Peyer's patch (tissue), 4 donors: ENCODE data around the gene MAD1L1.

ENCODE experiments used
- CTCF ChIP-seq, 6 experiments: fragments of 450-650 bp in 4 of 6; fragments of 200-600 bp in 2 of 6; sonication (generic) in 1 of 6; IDR thresholded peaks; one replicate each; pipeline ENCODE4 v1.5.1; 2017 to 2019; ENCODE audit warnings: antibody characterized with exemption in 6 of 6, mild to moderate bottlenecking in 3 of 6, moderate library complexity in 1 of 6
- POLR2A ChIP-seq, 2 donors: fragments of 450-650 bp; IDR thresholded peaks; one replicate each; pipeline ENCODE4 v1.5.1; 2017; ENCODE audit warnings: antibody characterized with exemption in 2 of 2, mild to moderate bottlenecking in 2 of 2, moderate library complexity in 2 of 2

DNA sequence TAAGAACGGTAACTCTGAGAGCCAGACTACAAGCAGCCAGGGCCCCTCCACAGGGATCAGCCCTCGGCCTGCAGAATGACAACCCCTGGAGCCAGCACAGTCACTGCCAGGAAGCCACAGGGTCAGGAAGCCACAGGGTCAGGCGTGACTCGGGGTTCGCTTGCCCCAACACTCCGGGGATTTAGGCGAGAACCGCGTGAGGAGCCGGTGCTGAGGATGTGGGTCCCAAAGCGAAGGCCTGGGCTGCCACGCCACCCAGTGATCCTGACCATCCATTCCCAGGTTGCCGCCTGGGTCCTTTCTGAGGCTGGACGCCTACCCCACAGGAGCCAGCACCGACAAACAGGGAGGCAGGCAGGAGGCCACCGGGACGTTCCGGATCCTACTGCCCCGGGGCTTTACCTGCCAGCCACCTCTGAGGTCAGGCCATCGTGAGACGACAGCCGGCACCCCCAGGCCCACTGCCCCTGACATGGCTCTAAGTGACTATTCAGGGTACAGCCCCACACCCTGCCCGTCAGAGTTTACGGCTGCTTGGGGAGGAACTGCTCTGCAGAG is 334.0 kb downstream of the MAD1L1 start:
- TF ChIP-seq POLR2A (IDR thresholded peaks at IDR 0.05) (no peak), CTCF (IDR thresholded peaks at IDR 0.05) (no peak)
